GM21515 (cell line): Measurements from ENCODE around the gene EMD.
A peak's percentile ranks its signal among the peaks of the same experiment; 100 is the strongest.

Experiments
- ATAC-seq: cut with Tn5 transposase; IDR thresholded peaks from one replicate; pipeline ENCODE4 v1.9.1; 2021; ENCODE audit not compliant: unreplicated experiment

EMD gene

DNA sequence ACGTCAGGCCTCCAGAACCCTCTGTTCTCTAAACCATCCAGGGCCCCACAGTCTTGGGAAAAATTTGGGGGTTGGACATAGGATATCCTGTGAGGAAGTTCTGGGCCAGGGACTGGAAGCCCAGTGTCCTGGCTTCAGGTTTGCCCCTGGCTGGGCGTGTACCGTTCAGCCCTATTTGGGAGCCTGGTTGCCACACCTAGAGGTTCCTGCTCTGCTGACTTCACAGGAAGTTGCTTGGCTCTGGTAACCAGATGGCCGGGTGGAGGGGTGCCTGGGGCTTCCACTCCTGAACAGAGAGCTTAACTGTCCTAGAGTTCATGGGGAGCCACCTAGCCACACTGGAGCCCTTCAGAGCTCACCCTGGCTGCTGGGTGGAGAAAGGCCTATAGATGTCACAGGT is 33.4 kb downstream of the EMD start:
- no peak for ATAC-seq

DNA sequence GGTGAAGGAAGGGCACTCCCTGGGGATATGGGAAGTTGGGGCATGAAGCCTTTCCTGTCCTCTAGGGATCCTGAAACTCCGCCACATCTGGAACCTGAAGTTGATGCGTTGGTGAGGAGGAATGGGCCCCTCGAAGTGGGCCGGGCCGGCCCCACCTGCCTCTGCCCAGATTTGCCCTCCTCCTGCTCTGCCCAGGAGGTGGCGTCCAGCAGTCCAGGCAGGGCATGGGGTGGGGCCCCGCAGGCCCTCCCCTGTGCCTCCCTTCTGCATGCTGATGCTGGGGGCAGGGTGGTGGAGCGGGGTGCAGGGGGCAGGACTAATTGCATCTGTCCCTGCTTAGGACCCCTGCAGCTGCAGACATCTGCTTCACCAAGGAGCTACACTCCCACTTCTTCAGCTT is 34.0 kb downstream of the EMD start:
- no peak for ATAC-seq

DNA sequence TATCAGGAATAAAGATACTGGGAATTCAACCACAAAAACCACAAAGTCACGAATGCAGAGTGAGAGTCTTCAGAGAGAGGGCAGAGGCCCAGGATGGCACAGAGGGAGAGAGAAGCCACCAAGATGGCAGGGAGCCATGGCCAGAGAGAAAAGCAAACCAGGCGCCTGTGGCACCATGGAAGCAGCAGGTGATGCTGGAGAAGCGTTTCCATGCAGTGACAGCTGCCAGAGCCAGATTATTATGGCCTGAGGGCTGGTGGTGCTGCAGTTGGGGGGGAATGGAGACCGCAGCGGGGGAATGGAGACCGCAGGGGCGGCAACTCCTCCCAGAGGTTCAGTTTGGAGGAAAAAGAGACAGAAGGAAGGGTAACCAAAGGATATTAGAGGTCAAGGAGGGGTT is 38.1 kb downstream of the EMD start:
- ATAC-seq = no peak

DNA sequence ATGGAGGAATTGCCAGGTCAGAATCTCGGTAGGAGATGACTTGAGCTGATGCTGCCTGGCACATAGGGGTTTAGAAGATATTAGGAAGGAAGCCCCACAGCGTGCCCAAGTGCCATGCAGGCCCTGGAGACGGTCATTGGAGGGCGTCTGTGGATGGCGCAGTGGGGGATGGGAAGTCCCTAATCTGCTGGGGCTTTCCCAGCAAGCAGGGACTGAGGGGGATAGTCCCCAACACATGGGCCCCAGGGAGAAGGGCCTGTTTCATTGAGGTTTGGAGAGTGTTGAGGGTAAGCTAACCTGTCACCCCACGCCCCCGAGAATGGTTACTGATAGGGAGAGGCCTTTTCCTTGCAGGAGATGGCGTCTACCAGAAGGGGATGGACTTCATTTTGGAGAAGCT is 40.1 kb downstream of the EMD start:
- ATAC-seq = no peak

DNA sequence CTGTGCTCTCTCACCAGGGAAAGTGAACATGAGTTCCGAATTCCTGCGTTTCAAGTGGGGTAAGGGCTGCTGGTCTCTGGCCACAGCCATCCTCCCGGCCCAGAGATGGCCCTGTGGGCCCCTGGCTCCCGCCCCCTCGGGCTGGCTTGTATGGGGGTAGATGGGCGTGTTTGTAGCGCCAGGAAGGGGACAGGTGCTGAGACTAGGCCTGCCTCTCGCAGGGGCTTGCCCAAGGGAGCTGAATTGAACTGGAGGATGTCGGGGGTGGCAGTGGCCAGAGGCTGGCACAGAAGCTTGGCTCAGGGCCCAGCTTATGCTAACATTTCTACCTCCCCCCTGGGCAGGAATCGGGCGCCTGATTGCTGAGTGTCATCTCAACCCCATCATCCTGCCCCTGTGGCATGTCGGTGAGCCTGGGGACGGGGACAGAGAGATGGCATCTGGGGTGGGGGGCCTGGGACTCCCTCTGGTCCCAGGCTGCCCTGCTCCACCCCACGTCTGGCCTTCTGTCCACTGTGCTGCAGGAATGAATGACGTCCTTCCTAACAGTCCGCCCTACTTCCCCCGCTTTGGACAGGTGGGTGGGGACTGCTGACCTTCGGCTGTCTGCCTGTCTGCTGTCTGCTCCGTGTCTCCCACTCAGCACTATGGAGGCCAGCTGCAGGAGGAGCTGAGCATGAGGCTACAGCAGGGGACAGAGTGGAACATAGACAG is 40.8 kb downstream of the EMD start:
- no peak for ATAC-seq

DNA sequence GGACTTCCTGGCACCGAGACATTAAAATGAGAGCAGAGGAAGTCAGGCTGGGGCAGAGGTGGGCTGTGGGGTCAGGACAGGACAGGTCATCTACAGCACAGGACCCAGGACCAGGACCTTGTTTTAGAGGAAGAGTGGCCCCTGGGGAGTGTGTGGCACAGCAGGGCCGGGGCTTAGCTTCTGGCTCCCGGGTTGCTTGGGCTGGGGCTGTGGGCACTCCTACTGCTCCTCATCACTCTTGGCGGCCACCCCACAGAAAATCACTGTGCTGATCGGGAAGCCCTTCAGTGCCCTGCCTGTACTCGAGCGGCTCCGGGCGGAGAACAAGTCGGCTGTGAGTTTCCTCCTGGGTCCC is 41.3 kb downstream of the EMD start:
- no peak for ATAC-seq

DNA sequence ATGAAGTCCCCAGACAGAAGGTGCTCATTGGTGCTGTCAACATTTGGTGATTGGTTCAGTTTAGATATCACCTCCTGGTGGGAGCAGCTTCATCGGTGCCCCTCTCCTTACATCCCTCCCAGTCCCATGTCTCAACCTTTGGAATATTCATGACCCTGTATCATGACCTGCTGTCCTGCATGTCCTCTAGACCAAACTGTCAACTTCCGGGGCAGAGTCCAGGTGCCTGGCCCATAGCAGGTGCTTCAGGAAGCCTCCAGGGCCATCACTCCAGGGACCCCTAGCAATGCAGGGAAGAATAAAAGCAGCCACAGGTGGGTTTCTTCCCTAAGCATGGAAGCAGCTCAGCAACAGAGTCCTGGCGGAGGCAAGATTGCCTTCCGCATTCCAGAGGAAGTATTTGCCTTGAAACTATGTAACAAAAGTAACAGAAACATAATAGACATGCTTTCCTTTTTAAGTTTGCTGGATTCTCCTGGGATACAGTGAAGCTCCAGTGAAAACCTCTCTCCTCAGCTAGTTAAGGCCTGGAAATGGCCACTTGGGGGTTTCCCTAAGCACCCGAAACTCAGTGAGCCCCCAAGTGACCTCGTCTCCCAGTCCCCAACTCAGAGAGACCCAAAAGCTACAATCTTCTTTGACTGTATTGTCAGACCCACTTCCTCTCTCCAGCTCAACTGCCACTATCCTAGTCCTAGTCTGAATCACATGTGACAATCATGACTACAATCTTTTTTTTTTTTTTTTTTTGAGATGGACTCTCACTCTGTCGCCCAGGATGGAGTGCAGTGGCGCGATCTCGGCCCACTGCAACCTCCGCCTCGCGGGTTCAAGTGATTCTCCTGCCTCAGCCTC is 48.0 kb downstream of the EMD start:
- ATAC-seq = no peak

DNA sequence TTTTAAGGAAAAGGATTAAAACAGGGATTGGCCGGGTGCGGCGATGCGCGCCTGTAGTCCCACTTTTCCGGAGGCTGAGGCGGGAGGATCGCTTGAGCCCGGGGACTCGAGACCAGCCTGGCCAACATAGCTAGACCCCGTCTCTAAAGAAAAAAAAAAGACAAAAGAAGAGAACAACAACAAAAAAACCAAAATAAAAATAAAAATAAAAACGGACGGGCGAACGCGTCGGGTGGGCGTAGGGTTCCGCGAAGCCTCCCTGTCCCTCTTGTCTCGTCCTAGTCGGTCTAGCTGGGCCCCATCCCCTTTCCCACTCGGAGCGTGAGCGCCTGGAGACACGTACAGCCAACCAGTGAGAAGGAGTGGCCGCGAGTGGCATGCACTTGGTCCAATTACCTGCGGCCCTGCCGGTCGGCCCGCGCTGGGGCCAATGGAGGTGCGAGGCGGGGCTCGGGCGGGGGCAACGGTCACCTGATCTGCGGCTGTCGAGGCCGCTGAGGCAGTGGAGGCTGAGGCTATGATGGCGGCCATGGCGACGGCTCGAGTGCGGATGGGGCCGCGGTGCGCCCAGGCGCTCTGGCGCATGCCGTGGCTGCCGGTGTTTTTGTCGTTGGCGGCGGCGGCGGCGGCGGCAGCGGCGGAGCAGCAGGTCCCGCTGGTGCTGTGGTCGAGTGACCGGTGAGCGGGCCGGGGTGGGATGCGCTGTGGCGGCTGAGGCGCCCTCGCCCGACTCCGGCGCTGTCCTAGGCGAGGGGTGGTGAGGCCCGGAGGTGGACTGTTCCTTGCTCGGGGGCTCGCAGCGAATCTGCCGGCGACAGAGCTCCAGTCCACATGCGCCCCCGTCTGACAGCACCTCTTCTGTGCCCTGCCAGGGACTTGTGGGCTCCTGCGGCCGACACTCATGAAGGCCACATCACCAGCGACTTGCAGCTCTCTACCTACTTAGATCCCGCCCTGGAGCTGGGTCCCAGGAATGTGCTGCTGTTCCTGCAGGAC is 49.4 kb downstream of the EMD start, which contains the start of gene ATP6AP1:
ATP6AP1 (plus strand) TSS at position 502 of the 996 bp plus-strand sequence; CDS start at position 518, 16 bp downstream.
- ATAC-seq = peak; percentile 96

DNA sequence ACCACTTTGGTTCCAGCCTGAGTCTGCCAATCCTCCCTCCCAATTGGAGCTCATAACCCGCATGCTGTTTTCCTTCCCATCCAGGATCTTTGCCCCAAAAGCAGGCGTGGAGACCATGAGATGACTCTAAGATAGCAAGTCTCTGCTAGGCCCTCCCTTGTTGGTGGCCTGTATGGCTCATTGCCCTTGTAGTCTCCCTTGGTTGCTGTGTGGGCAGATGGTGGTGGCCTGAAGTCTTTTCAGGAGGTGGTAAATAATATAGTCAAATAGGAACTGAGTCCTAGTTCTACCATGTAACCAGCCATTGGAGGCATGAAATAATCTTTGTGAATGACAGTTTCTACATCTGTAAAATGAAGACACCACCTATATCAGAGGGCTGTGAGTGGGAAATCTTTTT is 50.6 kb downstream of the EMD start:
- ATAC-seq = no peak

DNA sequence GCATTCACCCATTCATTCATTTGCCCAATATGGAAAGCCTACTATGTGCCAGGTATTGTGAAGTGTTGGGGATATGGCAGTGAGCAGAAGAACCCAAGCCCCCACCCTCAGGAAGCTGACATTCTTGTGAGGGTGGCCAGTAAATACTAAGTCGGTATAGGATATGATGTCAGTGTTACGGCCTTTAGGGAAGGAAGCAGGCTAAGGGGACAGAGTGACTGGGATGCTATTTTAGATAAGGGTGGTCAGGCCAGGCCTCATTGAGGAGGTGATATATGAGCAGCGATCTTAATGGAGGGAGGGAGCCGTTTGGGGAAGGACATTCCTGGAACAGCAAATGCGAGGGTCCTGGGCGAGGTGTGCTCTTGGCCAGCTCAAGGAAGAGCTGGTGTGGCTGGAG is 51.4 kb downstream of the EMD start:
- no peak for ATAC-seq

DNA sequence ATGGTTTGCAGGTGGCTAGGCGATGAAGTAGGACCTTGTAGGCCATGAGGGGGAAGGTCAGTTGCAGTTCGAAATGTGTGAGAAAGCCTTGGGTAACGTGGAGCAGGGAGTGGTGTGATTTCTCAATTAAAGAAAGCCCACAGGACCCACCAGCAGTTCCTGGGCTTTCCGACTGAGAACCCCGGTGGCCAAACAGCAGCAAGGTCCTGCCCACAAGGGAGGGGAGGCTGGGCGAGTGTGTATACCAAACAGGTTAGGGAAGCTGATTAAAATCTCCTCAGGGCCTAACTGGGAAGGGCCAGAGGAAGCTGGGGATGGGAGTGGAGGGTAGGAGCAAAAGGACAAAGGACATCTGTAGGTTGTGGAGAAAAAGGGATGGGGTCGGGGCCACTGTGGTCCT is 51.8 kb downstream of the EMD start:
- no peak for ATAC-seq
